HL-60/S4 treated with phorbol 12-myristate 13-acetate at 8.2 ng/mL for 4 days and 3 days (cell line): ENCODE data around the gene HPN.
"Not testable (repeated sequence)": the region's sequence is repeated elsewhere in the genome, so short reads cannot be mapped to it uniquely, and the experiment has no call there.

Experiments used
- in situ Hi-C: fragments of 300-500 bp; cut with MboI; formaldehyde crosslinking; loops from 2 replicates; pipeline ENCODE4 v1.15.0; 2022; ENCODE audit warnings: low sequenced_read_pairs

Gene HPN

GRCh38 chr19:35100588-35101533 lies 59.3 kb downstream of the HPN start:
- in situ Hi-C loops, result no loop called here

GRCh38 chr19:35101949-35102348 lies 60.4 kb downstream of the HPN start:
- in situ Hi-C loops, result not testable (repeated sequence)

DNA sequence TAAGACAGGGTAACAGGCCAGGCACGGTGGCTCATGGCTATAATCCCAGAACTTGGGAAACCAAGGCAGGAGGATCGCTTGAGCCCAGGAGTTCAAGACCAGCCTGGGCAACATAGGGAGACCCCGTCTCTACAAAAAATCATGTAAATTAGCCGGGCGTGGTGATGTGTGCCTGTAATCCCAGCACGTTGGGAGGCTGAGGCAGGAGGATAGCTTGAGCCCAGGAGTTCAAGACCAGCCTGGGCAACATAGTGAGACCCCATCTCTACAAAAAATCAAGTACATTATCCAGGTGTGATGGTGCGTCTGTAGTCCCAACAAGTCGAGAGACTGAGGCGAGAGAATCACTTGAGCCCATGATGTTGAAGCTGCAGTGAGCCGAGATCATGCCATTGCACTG lies 62.1 kb downstream of the HPN start:
- in situ Hi-C loops, result not testable (repeated sequence)

DNA sequence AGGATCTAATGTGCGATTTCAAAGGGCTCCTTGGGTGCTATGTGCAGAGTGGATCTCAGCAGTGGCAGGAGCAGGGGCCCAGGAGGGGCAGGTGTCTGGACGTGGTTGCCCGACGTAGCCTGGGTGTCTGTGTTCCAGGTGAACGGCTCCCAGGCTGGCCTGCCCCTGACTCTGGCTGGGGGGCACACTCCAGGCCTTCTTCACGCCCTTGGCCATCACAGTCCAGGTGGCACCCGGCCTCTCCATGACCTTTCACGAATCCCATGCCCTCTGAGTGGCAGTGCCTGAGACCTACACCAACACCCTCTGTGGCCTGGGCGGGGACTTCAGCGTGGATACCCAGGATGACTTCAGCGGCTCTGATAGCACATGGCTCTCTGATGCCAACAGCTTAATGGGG lies 62.8 kb downstream of the HPN start:
- in situ Hi-C loops, result no loop called here

DNA sequence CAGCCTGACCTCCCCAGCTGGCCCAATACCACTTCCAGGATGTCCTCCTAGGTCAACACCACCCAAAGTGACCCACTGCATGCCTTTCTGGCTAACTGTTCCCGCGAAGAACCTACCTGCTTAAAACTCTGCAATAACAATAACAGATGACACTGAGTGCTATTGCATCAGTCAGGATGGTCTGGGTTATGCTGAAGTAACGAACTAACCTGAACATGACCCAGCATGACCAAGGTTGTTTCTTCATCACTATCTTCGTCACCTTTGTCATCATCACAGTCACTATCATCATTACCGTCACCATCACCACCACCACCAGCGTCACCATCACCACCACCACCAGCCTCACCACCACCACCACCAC lies 63.5 kb downstream of the HPN start:
- in situ Hi-C loops, result no loop called here

- in situ Hi-C loops, result no loop called here
These were observed 64.1 kb downstream of the HPN start for GRCh38 chr19:35105411-35106290.

GRCh38 chr19:35106291-35106583 lies 64.7 kb downstream of the HPN start:
- in situ Hi-C loops, result no loop called here

DNA sequence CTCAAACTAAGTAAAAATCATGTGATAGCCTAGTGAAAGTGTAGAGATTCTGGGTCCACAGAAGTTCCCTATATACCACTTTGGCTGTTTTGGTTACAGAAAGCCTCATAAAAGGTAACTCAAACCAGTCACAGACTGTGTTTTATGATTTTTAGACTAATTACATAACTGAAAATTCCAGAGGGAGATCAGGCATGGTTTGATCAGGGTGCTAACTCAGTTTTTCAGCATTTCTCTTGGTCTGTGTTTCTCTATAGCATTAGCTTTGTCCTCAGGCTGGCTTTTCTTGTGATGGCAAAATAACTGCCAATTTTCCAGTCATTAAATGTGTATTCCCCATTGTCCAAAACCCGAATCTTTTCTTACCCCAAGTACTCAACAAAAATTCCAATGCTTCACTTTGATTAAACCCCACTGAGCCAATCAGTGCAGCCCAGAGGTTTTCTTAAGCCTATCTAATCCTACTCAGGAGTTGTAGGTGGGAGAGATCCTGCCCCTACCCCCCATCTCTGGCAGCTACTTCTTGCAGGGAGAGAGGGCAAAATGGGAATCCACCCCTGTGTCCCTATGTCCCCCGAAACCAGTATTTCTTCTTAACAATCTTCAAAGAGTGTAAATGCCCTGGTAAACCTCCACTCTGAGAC lies 65.5 kb downstream of the HPN start:
- in situ Hi-C loops, result no loop called here

DNA sequence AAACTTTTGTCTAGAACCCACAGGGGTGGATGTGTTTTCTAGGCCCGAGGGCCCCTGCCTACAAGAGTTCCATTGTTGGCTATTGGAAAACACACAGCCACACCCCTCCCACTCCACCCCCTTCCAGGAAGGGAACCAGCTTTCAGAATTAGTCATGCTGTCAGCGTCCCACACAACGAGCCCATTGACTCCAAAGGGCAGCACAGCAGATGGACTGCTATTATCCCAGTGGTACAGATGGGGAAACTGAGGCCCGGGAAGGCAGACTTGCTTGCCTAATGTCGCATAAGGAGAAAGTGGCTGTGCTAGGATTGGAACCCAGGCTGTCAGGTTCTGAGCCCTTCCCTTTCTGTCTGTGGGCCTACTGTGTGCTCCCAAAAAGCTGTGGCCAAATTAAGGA lies 66.0 kb downstream of the HPN start:
- in situ Hi-C loops, result no loop called here

- in situ Hi-C loops, result no loop called here
These were observed 67.2 kb downstream of the HPN start for GRCh38 chr19:35108730-35109129.

- in situ Hi-C loops, result no loop called here
These were observed 68.0 kb downstream of the HPN start for GRCh38 chr19:35109395-35110112.

- in situ Hi-C loops, result no loop called here
These were observed 69.5 kb downstream of the HPN start for GRCh38 chr19:35110974-35111373.

DNA sequence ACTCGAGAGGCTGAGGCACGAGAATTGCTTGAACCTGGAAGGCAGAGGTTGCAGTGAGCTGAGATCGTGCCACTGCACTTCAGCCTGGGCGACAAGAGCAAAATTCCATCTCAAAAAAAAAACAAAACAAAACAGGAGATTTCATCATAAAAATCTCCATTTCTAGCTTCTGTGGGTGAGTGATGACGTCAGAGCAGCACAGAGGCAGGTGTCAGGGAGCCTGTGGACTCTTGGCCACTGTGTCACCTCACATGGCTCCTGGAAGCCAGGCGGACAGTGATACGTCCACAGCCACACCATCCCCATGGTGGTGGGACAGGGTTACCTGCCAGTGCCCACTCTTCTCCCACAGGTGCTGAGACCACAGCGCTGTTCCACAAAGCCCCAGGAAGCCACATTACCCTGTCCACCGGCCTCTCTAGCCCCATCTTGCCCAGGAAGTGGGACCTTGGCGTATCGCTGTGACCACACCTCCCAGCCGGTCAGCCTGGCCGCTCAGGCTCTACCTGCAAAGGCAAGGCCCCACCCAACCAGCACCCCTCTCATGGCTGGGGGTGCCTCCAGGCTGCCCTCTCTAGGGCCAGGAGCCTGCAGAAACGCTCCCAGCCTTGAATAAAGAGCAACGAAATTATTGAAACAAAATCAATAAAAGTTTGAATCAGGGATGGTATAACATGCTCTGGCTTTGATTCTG lies 71.6 kb downstream of the HPN start:
- in situ Hi-C loops, result no loop called here

- in situ Hi-C loops, result no loop called here
These were observed 73.0 kb downstream of the HPN start for GRCh38 chr19:35114353-35115176.

DNA sequence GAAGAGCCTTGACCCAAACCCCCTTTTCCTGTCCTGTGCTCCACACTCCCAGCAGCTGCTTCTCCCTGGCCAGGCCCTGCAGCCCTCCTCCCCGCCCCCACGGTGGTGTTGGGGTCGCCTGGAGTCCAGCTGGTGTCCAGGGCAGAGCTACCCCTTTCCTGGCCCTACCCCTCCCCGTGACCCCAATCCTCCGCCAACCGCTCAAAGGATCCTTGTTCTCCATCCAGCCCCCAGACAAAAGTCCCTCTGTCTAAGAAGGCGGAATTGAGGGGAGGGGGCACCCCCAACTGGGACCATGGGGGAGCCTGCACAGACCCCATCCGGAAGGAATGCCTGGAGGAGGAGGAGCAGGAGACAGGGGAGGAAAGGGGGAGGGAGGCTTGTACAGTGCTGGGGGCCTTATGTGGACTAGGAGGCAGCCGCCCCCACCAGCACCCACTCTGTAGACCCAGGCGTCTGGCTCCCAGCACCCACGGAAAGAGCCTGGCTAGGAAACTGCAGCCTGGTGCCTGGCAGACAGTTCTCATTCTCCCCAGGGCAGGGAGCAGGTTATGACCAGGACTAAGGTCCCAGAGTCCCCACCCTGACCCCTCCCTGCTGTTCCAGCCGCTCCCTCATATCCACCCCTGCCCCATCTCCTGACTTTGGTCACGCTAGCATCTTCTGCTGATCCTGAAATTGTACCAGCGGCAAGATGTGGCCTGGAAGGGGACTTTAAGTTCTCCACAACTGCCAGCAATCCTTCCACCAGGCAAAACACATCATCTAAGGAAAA lies 73.8 kb downstream of the HPN start, which contains the start of gene FXYD3:
FXYD3 (plus strand) TSS at position 647 of the 775 bp plus-strand sequence. CDS start 3,554 bp downstream, outside the sequence.
- in situ Hi-C loops, result no loop called here
